Lower leg skin (tissue), 3 donors: Measurements from ENCODE around the gene ERI3.

Experiments
- POLR2A ChIP-seq, 2 donors: fragments of 450-650 bp; IDR thresholded peaks; one replicate each; pipeline ENCODE4 v1.6.1; 2016 to 2017; ENCODE audit warnings: antibody characterized with exemption in 2 of 2, mild to moderate bottlenecking in 1 of 2, moderate library complexity in 1 of 2
- TF ChIP-seq, protein P1 (sequence below), 3 donors: fragments of 450-650 bp; IDR thresholded peaks; one replicate each; pipeline ENCODE4 v1.5.1; 2016; ENCODE audit warnings: antibody characterized with exemption in 3 of 3, mild to moderate bottlenecking in 3 of 3, moderate library complexity in 2 of 3

DNA sequence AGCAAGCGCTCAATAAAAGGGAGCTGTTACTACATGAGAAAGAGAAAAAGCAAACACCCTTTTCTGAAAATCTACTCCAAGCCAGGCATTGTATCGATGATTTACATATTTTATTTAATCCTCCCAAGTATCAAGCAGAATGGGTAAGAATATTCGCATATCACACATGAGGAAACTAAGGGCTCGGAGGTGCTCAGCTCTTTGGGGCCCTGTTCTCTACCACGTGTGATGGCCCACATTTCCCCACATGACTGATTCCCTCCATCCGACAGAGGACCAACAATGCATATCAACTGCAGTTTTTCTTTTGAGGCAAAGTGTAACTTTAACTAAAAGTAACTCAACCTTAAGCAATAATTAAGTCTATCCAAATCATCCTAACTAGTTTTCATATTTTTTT, 8.2 kb downstream of the ERI3 start:
- TF ChIP-seq, protein P1, sequence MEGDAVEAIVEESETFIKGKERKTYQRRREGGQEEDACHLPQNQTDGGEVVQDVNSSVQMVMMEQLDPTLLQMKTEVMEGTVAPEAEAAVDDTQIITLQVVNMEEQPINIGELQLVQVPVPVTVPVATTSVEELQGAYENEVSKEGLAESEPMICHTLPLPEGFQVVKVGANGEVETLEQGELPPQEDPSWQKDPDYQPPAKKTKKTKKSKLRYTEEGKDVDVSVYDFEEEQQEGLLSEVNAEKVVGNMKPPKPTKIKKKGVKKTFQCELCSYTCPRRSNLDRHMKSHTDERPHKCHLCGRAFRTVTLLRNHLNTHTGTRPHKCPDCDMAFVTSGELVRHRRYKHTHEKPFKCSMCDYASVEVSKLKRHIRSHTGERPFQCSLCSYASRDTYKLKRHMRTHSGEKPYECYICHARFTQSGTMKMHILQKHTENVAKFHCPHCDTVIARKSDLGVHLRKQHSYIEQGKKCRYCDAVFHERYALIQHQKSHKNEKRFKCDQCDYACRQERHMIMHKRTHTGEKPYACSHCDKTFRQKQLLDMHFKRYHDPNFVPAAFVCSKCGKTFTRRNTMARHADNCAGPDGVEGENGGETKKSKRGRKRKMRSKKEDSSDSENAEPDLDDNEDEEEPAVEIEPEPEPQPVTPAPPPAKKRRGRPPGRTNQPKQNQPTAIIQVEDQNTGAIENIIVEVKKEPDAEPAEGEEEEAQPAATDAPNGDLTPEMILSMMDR (IDR thresholded peaks at IDR 0.05): no peak
- no peak for TF ChIP-seq POLR2A (IDR thresholded peaks at IDR 0.05)
